H9 (cell line): ENCODE measurements around the gene SFXN1. TPM values are rescaled to one million over a fixed set of nuclear protein-coding genes. Genes with fewer than 3 reads are reported as not detected.
A peak's percentile ranks its signal among the peaks of the same experiment; 100 is the strongest.

ENCODE experiments used
- DNase-seq: peaks from one replicate; pipeline ENCODE4 v3.0.0-alpha.2; 2017
- H2AFZ ChIP-seq: one replicate; pipeline ENCODE4 v1.6.1; 2013; ENCODE audit warnings: mild to moderate bottlenecking, low read length, control low read depth, moderate library complexity
- H2AK5ac ChIP-seq: 2 replicates; pipeline ENCODE4 v1.6.1; 2013; ENCODE audit warnings: low read length, control low read depth, mixed read lengths; ENCODE audit not compliant: insufficient read length
- H2BK120ac ChIP-seq: one replicate; pipeline ENCODE4 v1.6.1; 2013; ENCODE audit warnings: low read depth, mild to moderate bottlenecking, low read length, control low read depth, inconsistent platforms; ENCODE audit not compliant: poor library complexity, severe bottlenecking
- H2BK12ac ChIP-seq: 2 replicates; pipeline ENCODE4 v1.6.1; 2013; ENCODE audit warnings: low read length, control low read depth, mixed read lengths, low read depth; ENCODE audit not compliant: insufficient read length
- H2BK15ac ChIP-seq: 2 replicates; pipeline ENCODE4 v1.6.1; 2013; ENCODE audit warnings: low read depth, low read length, control low read depth
- H2BK20ac ChIP-seq: one replicate; pipeline ENCODE4 v1.6.1; 2013; ENCODE audit warnings: low read depth, mild to moderate bottlenecking, low read length, control low read depth, inconsistent platforms; ENCODE audit not compliant: poor library complexity, severe bottlenecking
- H2BK5ac ChIP-seq: 2 replicates; pipeline ENCODE4 v1.6.1; 2013; ENCODE audit warnings: low read length, control low read depth, mixed read lengths; ENCODE audit not compliant: insufficient read length
- H3K14ac ChIP-seq: 2 replicates; pipeline ENCODE4 v1.6.1; 2013; ENCODE audit warnings: low read length, control low read depth; ENCODE audit not compliant: insufficient read depth
- H3K18ac ChIP-seq: 2 replicates; pipeline ENCODE4 v1.6.1; 2013; ENCODE audit warnings: low read depth, mild to moderate bottlenecking, mixed read lengths, low read length, control low read depth; ENCODE audit not compliant: insufficient read length
- H3K23ac ChIP-seq: 2 replicates; pipeline ENCODE4 v1.6.1; 2013; ENCODE audit warnings: low read length, control low read depth, mixed read lengths, low read depth; ENCODE audit not compliant: insufficient read length
- H3K23me2 ChIP-seq: 2 replicates; pipeline ENCODE4 v1.6.1; 2013; ENCODE audit warnings: low read depth, mild to moderate bottlenecking, mixed read lengths, low read length, control low read depth; ENCODE audit not compliant: insufficient read length, poor library complexity, severe bottlenecking
- H3K27ac ChIP-seq: 2 replicates; pipeline ENCODE4 v1.5.1; 2013; ENCODE audit warnings: low read length, control low read depth, mixed read lengths, low read depth; ENCODE audit not compliant: insufficient read length
- H3K27me3 ChIP-seq: 2 replicates; pipeline ENCODE4 v1.6.1; 2013; ENCODE audit warnings: low read length, control low read depth, inconsistent platforms; ENCODE audit not compliant: insufficient read depth
- H3K4ac ChIP-seq: 2 replicates; pipeline ENCODE4 v1.6.1; 2013; ENCODE audit warnings: low read depth, mild to moderate bottlenecking, control low read depth, inconsistent platforms, low read length, moderate library complexity
- H3K4me1 ChIP-seq: 2 replicates; pipeline ENCODE4 v1.6.1; 2013; ENCODE audit warnings: low read length, control low read depth, inconsistent platforms; ENCODE audit not compliant: insufficient read depth
- H3K4me2 ChIP-seq: 2 replicates; pipeline ENCODE4 v1.6.1; 2013; ENCODE audit warnings: low read length, control low read depth, mixed read lengths; ENCODE audit not compliant: insufficient read length, insufficient read depth
- H3K56ac ChIP-seq: 2 replicates; pipeline ENCODE4 v1.6.1; 2013; ENCODE audit warnings: low read depth, mild to moderate bottlenecking, mixed read lengths, low read length, control low read depth; ENCODE audit not compliant: insufficient read length
- H3K79me1 ChIP-seq: 2 replicates; pipeline ENCODE4 v1.6.1; 2013; ENCODE audit warnings: low read depth, mild to moderate bottlenecking, moderate library complexity, low read length, control low read depth, inconsistent platforms; ENCODE audit not compliant: insufficient read depth, poor library complexity, severe bottlenecking
- H3K79me2 ChIP-seq: 2 replicates; pipeline ENCODE4 v1.6.1; 2013; ENCODE audit warnings: low read length, control low read depth, inconsistent platforms; ENCODE audit not compliant: insufficient read depth
- H3K9ac ChIP-seq: 2 replicates; pipeline ENCODE4 v1.6.1; 2013; ENCODE audit warnings: low read length, control low read depth, mixed read lengths; ENCODE audit not compliant: insufficient read length; ENCODE audit errors: extremely low read depth
- H3K9me3 ChIP-seq: one replicate; pipeline ENCODE4 v1.6.1; 2013; ENCODE audit warnings: low read depth, low read length, inconsistent platforms; ENCODE audit not compliant: control insufficient read depth
- H3T11ph ChIP-seq: one replicate; pipeline ENCODE4 v1.6.1; 2013; ENCODE audit warnings: mild to moderate bottlenecking, low read length, control low read depth, inconsistent platforms
- H4K20me1 ChIP-seq: one replicate; pipeline ENCODE4 v1.6.1; 2013; ENCODE audit not compliant: control insufficient read depth, insufficient read length, insufficient read depth
- H4K5ac ChIP-seq: 2 replicates; pipeline ENCODE4 v1.6.1; 2013; ENCODE audit warnings: low read depth, mild to moderate bottlenecking, mixed read lengths, low read length, control low read depth; ENCODE audit not compliant: insufficient read length
- H4K8ac ChIP-seq: replicated peaks from 2 replicates; pipeline ENCODE4 v1.6.1; 2013; ENCODE audit warnings: low read length, control low read depth, mixed read lengths, low read depth; ENCODE audit not compliant: insufficient read length
- H4K91ac ChIP-seq: 2 replicates; pipeline ENCODE4 v1.6.1; 2013; ENCODE audit warnings: low read depth, mild to moderate bottlenecking, moderate library complexity, mixed read lengths, low read length, control low read depth; ENCODE audit not compliant: insufficient read length
- H3K27ac Mint-ChIP-seq, 3 experiments: 2 replicates in 2 of 3; 3 replicates in 1 of 3; pipeline ENCODE4 v1.8.0; 2020 to 2021; ENCODE audit warnings: mixed read lengths in 3 of 3, mild to moderate bottlenecking in 1 of 3, moderate library complexity in 1 of 3
- H3K27me3 Mint-ChIP-seq: 2 replicates; pipeline ENCODE4 v1.8.0; 2021; ENCODE audit warnings: low read depth, mild to moderate bottlenecking, moderate library complexity, mixed read lengths
- H3K36me3 Mint-ChIP-seq, 3 experiments: 2 replicates in 2 of 3; 3 replicates in 1 of 3; pipeline ENCODE4 v1.8.0; 2020 to 2021; ENCODE audit warnings: low read depth in 3 of 3, mixed read lengths in 3 of 3; ENCODE audit not compliant: insufficient read depth in 1 of 3
- H3K4me1 Mint-ChIP-seq, 2 experiments: 2 replicates each; pipeline ENCODE4 v1.8.0; 2020; ENCODE audit warnings: mixed read lengths in 2 of 2
- H3K4me3 Mint-ChIP-seq, 2 experiments: 2 replicates in 1 of 2; 3 replicates in 1 of 2; pipeline ENCODE4 v1.8.0; 2020 to 2021; ENCODE audit warnings: mild to moderate bottlenecking in 2 of 2, mixed read lengths in 2 of 2, moderate library complexity in 1 of 2
- H3K9me3 Mint-ChIP-seq, 2 experiments: 2 replicates in 1 of 2; 3 replicates in 1 of 2; pipeline ENCODE4 v1.8.0; 2020; ENCODE audit warnings: mild to moderate bottlenecking in 2 of 2, mixed read lengths in 2 of 2, moderate library complexity in 1 of 2
- CTCF ChIP-seq: fragments of 200-600 bp; sonication (generic); conservative IDR thresholded peaks from 3 replicates; pipeline ENCODE4 v1.8.0; 2021; ENCODE audit warnings: antibody characterized with exemption, mild to moderate bottlenecking
- WGBS: extraction: QIAGEN DNeasy Blood & Tissue Kit; methylation state at CpG from one replicate; pipeline ENCODE4 v1.1.7; 2013; ENCODE audit warnings: missing lambda C conversion rate, low lambda C conversion rate, mixed read lengths; ENCODE audit not compliant: insufficient read length; ENCODE audit errors: extremely low coverage; 5-methylcytosine and 5-hydroxymethylcytosine counted together
- total RNA-seq: library from RNA; stranded (reverse); gene quantifications from 2 replicates; pipeline ENCODE4 v1.2.1, GENCODE V29; 2021

Gene SFXN1
- total RNA-seq, 1 experiment from 2014 or later: 99.2 TPM

- Mint-ChIP-seq H3K9me3 (no peaks in the 10 kb centered on the region), H3K27ac (peak overlapping the region; percentile 19 to 65 (median 38); a peak in 4 of 7 replicates), H3K36me3 (no peaks in the 10 kb centered on the region), H3K4me3 (no peak overlapping the region), H3K27me3 (no peaks in the 10 kb centered on the region; the same call in 1 of the 2 replicates), H3K4me1 (peaks cover 40 to 42% of the 10 kb centered on the region in 2 experiments)
- no peaks in the 10 kb centered on the region for H3K79me2 ChIP-seq
- no peak overlapping the region for H3K4ac ChIP-seq
- no peak overlapping the region for H2AK5ac ChIP-seq
- no peak overlapping the region for H3K9ac ChIP-seq
- DNase-seq: no peak
- no peaks in the 10 kb centered on the region for H3K79me1 ChIP-seq
- H3K9me3 ChIP-seq: no peaks in the 10 kb centered on the region
- no peaks in the 10 kb centered on the region for H4K20me1 ChIP-seq
- peaks cover 14% of the 10 kb centered on the region; the same call in 1 of the 2 replicates for H3K4me1 ChIP-seq
- no peak overlapping the region for H2BK5ac ChIP-seq
- no peak overlapping the region for H3K56ac ChIP-seq
- H3K23ac ChIP-seq: no peak overlapping the region
- no peak overlapping the region for H4K8ac ChIP-seq
- no CpG with 5 or more reads among the region's 2 CpGs for WGBS
- H3T11ph ChIP-seq: no peak overlapping the region
- H3K23me2 ChIP-seq: no peaks in the 10 kb centered on the region
- H3K14ac ChIP-seq: no peak overlapping the region
- H2AFZ ChIP-seq: no peak overlapping the region
- H3K27ac ChIP-seq: no peak overlapping the region
- peak overlapping the region; percentile 70 for H3K18ac ChIP-seq
- no peak overlapping the region for H3K4me2 ChIP-seq
- no peak overlapping the region for H4K91ac ChIP-seq
- no peak overlapping the region for H4K5ac ChIP-seq
- no peak for TF ChIP-seq CTCF
- H2BK15ac ChIP-seq: no peak overlapping the region
- H2BK20ac ChIP-seq: no peak overlapping the region
- no peak overlapping the region for H2BK12ac ChIP-seq
- no peaks in the 10 kb centered on the region for H3K27me3 ChIP-seq
- H2BK120ac ChIP-seq: no peak overlapping the region
These were observed 81.7 kb downstream of the SFXN1 start for GRCh38 chr5:175560011-175560410.
